Spleen (tissue), 11 donors: ENCODE results near the gene S100A8. TPM values are rescaled to one million over a fixed set of nuclear protein-coding genes. Genes with fewer than 3 reads are reported as not detected.

Experiments used
- DNase-seq: peaks from one replicate; pipeline ENCODE4 v3.0.0-alpha.2; 2020
- H3K27ac ChIP-seq, 8 donors: fragments of 200-600 bp; sonication (generic) in 7 of 8; 1 replicate in 4 of 8; 2 replicates in 4 of 8; pipeline versions ENCODE4 v1.5.0 to v1.8.0; 2016 to 2021; ENCODE audit warnings: inconsistent platforms in 4 of 8, mild to moderate bottlenecking in 4 of 8, moderate library complexity in 1 of 8
- H3K27me3 ChIP-seq, 7 donors: fragments of 200-600 bp; sonication (generic) in 6 of 7; replicated peaks in 1 of 7; 1 replicate in 4 of 7; 2 replicates in 3 of 7; pipeline versions ENCODE4 v1.5.0 to v1.8.0; 2016 to 2021; ENCODE audit warnings: inconsistent platforms in 3 of 7, mild to moderate bottlenecking in 1 of 7
- H3K36me3 ChIP-seq, 6 donors: fragments of 200-600 bp; sonication (generic) in 5 of 6; 1 replicate in 4 of 6; 2 replicates in 2 of 6; pipeline versions ENCODE4 v1.5.0 to v1.8.0; 2016 to 2021; ENCODE audit warnings: inconsistent platforms in 2 of 6
- H3K4me1 ChIP-seq, 6 donors: fragments of 200-600 bp; sonication (generic) in 5 of 6; 1 replicate in 3 of 6; 2 replicates in 3 of 6; pipeline versions ENCODE4 v1.5.0 to v1.8.0; 2016 to 2021; ENCODE audit warnings: inconsistent platforms in 3 of 6
- H3K4me3 ChIP-seq, 8 donors: fragments of 200-600 bp; sonication (generic) in 7 of 8; 1 replicate in 4 of 8; 2 replicates in 4 of 8; pipeline versions ENCODE4 v1.5.0 to v1.8.0; 2016 to 2021; ENCODE audit warnings: inconsistent platforms in 4 of 8, mild to moderate bottlenecking in 4 of 8, moderate library complexity in 2 of 8
- H3K9me3 ChIP-seq, 8 donors: fragments of 200-600 bp; sonication (generic) in 7 of 8; 1 replicate in 4 of 8; 2 replicates in 4 of 8; pipeline versions ENCODE4 v1.5.0 to v1.8.0; 2016 to 2021; ENCODE audit warnings: inconsistent platforms in 4 of 8
- CTCF ChIP-seq, 11 experiments: fragments of 200-600 bp in 7 of 11; fragments of 450-650 bp in 4 of 11; sonication (generic) in 4 of 11; IDR thresholded peaks in 8 of 11; conservative IDR thresholded peaks in 3 of 11; 1 replicate in 7 of 11; 2 replicates in 4 of 11; pipeline versions ENCODE4 v1.4.0 to v1.8.0; 2016 to 2021; ENCODE audit warnings: antibody characterized with exemption in 11 of 11, inconsistent platforms in 4 of 11, mild to moderate bottlenecking in 1 of 11
- POLR2A ChIP-seq, 3 donors: fragments of 450-650 bp; IDR thresholded peaks; one replicate each; pipeline ENCODE4 v1.5.1; 2017; ENCODE audit warnings: antibody characterized with exemption in 3 of 3, mild to moderate bottlenecking in 1 of 3
- POLR2AphosphoS5 ChIP-seq, 3 donors: sonication (generic); formaldehyde crosslinking; IDR thresholded peaks; one replicate each; pipeline ENCODE4 v1.5.1; 2017; ENCODE audit warnings: antibody characterized with exemption in 3 of 3
- WGBS, 5 donors: extraction: QIAGEN DNeasy Blood & Tissue Kit in 3 of 5; methylation state at CpG; one replicate each; pipeline versions ENCODE4 v1.1.5 to v1.1.7; 2013 to 2018; 5-methylcytosine and 5-hydroxymethylcytosine counted together
- intact Hi-C: fragments of 100-400 bp; cut with DNase I; formaldehyde crosslinking; loops from one replicate; pipeline ENCODE4 v1.15.0; 2023; ENCODE audit warnings: low total_unique reads
- polyA plus RNA-seq, 3 donors: library from polyadenylated mRNA; stranded (reverse); fragments of 200-250 nt; gene quantifications; one replicate each; pipeline ENCODE4 v1.2.1, GENCODE V29; 2013
- total RNA-seq, 7 donors: library from RNA; depleted of rRNA in 3 of 7; stranded (reverse); fragments of >200 nt in 3 of 7; fragmentation: NEBNext Ultra II Directional in 4 of 7; extraction: Animal tissue kit (Norgen Biotek cat#: 25700) in 4 of 7; gene quantifications; one replicate each; pipeline versions ENCODE4 v1.1.0 to v1.2.1, GENCODE V29; 2016 to 2021
- donor health status: healthy with polysubstance abuse.
- donor health status: DM: no; HTN: no; CAD: no; lungs with moderate emphysema.
- donor health status: DM: no; HTN: no; CAD: no.
- donor health status: Bipolar disorder and iron deficiency.
- donor health status: healthy.
- donor health status: DM: no; HTN: no; CAD: no.
- donor health status: DM: yes; HTN: yes; CAD: no.

The S100A8 gene
- total and polyA plus RNA-seq, 10 donors, result 756 to 7,676 (median 1,458) TPM

- no peak for DNase-seq
- H3K9me3 ChIP-seq, result no peaks in the 10 kb centered on the region
- peaks cover 0 to 61% (median 0%) of the 10 kb centered on the region in 7 donors for H3K27me3 ChIP-seq
- H3K27ac ChIP-seq, result peak overlapping the region in 6 of 8 donors; percentile 75 to 95 (median 88)
- 55 to 78% (median 70%) methylated on average over 3 of the region's 3 CpGs for WGBS, 5 donors
- peaks cover 0 to 24% (median 0%) of the 10 kb centered on the region in 6 donors for H3K4me1 ChIP-seq
- intact Hi-C loops, result no loop called here
- no peak for TF ChIP-seq POLR2A (IDR thresholded peaks at IDR 0.05)
- TF ChIP-seq CTCF (IDR thresholded peaks at IDR 0.05 in 8 of 11, conservative IDR thresholded peaks at IDR 0.05 in 3 of 11), result no peak
- no peak for TF ChIP-seq POLR2AphosphoS5 (IDR thresholded peaks at IDR 0.05)
- H3K4me3 ChIP-seq, result peak overlapping the region in 2 of 8 donors; percentile 47 to 65
- no peaks in the 10 kb centered on the region for H3K36me3 ChIP-seq
Measured at GRCh38 chr1:153392258-153392657, 1.4 kb upstream of the S100A8 start.

DNA sequence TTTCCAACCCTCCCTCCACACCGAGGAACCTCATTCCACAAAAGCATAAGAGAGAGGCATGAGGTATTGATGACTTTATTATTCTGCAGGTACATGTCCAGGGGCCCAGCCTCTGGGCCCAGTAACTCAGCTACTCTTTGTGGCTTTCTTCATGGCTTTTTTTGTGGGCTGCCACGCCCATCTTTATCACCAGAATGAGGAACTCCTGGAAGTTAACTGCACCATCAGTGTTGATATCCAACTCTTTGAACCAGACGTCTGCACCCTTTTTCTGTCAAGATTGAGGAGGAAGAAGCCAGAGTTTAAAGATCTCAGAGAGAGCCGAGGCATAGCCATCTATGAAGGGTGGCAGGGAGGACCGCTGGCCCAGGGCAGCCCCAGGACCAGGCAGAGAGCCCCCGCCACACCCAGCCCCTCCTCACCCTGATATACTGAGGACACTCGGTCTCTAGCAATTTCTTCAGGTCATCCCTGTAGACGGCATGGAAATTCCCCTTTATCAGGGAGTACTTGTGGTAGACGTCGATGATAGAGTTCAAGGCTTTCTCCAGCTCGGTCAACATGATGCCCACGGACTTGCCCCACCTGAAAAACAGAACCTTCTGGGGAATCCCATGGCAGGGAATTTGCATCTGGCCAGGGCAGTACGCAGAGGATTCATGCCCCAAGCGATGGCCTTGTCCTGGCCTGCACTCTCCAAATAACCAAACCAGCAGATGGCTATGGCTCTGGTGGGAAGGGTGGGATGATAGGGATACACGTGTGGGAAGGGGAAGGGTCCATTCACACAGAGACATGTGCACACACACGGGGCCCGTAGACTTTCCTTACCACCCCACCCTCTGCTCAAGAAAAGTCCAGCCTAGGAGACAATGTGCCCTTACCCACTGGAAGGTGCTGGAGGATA is 647 bp downstream of the S100A8 start:
- intact Hi-C loops, result no loop called here
- Histone ChIP-seq H3K36me3 (no peaks in the 10 kb centered on the region), H3K27ac (peak overlapping the region in 7 of 8 donors; percentile 67 to 95 (median 86)), H3K9me3 (no peaks in the 10 kb centered on the region), H3K27me3 (peaks cover 0 to 42% (median 0%) of the 10 kb centered on the region in 7 donors), H3K4me3 (peak overlapping the region in 7 of 8 donors; percentile 9 to 65 (median 31)), H3K4me1 (peaks cover 0 to 38% (median 0%) of the 10 kb centered on the region in 6 donors)
- TF ChIP-seq CTCF (IDR thresholded peaks at IDR 0.05 in 8 of 11, conservative IDR thresholded peaks at IDR 0.05 in 3 of 11) (no peak), POLR2AphosphoS5 (IDR thresholded peaks at IDR 0.05) (peak in 1 of 3 donors; percentile 48)
- no peak for DNase-seq
- WGBS, 5 donors, result 50 to 75% (median 63%) methylated on average over 11 to 17 of the region's 17 CpGs

- intact Hi-C loops, result no loop called here
- Histone ChIP-seq H3K36me3 (no peaks in the 10 kb centered on the region), H3K4me1 (peaks cover 0 to 35% (median 0%) of the 10 kb centered on the region in 6 donors), H3K4me3 (peak overlapping the region in 5 of 8 donors; percentile 24 to 65 (median 44)), H3K27ac (peak overlapping the region in 7 of 8 donors; percentile 67 to 95 (median 86)), H3K27me3 (peaks cover 0 to 34% (median 0%) of the 10 kb centered on the region in 7 donors), H3K9me3 (no peaks in the 10 kb centered on the region)
- no peak for TF ChIP-seq POLR2A (IDR thresholded peaks at IDR 0.05)
- no peak for DNase-seq
- WGBS, 5 donors, result 68 to 91% (median 83%) methylated on average over 1 of the region's 1 CpG
Measured at GRCh38 chr1:153389401-153389800, 1.5 kb downstream of the S100A8 start.

- Histone ChIP-seq H3K36me3 (no peaks in the 10 kb centered on the region), H3K9me3 (peaks cover 0 to 4% (median 1%) of the 10 kb centered on the region in 8 donors), H3K27me3 (peaks cover 0 to 25% (median 0%) of the 10 kb centered on the region in 7 donors), H3K27ac (peak overlapping the region in 6 of 8 donors; percentile 75 to 95 (median 88)), H3K4me3 (peak overlapping the region in 1 of 8 donors; percentile 51), H3K4me1 (peaks cover 0 to 33% (median 0%) of the 10 kb centered on the region in 6 donors)
- intact Hi-C loops, result no loop called here
- TF ChIP-seq POLR2AphosphoS5 (IDR thresholded peaks at IDR 0.05) (no peak), POLR2A (IDR thresholded peaks at IDR 0.05) (no peak), CTCF (IDR thresholded peaks at IDR 0.05 in 8 of 11, conservative IDR thresholded peaks at IDR 0.05 in 3 of 11) (no peak)
- no peak for DNase-seq
- WGBS, 5 donors, result 56 to 90% (median 84%) methylated on average over 4 of the region's 4 CpGs
Measured at GRCh38 chr1:153387785-153388184, 3.1 kb downstream of the S100A8 start.
